NCI-H2227 (cell line): ENCODE measurements around the gene FAM136A.
"Not testable (repeated sequence)": the region's sequence is repeated elsewhere in the genome, so short reads cannot be mapped to it uniquely, and the experiment has no call there.

ENCODE experiments used
- DNase-seq: peaks from one replicate; lab custom pipeline; 2025; ENCODE audit not compliant: unreplicated experiment; lab: John Stamatoyannopoulos, UW

The FAM136A gene

DNA sequence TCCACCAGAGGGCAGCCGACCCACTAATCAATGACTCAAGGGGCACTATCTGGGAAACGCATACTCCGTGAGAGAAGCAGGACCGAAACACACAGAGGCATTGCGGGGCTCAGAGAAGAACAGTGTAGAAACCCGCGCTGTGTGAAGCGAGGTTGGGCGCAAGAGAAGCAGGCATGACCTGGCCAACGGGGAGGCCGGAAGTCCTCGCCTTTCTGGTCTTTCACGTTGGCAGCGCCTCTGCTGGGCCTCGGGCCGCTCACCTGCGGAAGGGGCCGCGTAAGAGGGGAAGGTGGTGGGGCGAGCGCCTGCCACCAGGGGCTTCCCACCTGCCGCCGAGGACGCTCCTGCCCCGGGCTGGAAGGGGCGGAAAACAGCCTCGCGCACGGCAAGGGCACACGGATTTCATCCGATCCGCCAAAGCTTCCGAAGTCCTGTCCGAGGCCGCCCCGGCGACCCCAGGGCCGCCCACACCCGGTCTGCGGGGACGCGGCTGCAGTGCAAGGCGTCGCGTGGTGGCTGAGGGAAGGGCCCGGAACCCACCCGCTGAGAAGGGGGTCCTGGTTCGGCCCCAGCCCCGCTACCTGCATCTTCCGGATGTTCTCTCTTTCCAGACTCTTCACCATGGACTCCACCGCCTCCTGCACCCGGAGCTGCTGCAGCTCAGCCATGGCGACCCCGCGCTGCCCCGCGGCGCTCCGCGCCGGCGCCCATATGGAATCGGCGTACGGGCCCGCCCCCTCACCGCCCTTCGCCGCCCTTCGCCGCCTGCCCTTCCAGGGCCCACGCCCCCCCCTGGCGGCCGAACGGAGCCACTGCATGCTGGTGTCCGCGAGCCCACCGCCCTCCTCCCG lies at the start of gene FAM136A:
Gene FAM136A (minus strand): TSS at position 724 of the 851 bp plus-strand sequence. CDS start 56 bp downstream, at position 668.
- peak; percentile 94 for DNase-seq

DNA sequence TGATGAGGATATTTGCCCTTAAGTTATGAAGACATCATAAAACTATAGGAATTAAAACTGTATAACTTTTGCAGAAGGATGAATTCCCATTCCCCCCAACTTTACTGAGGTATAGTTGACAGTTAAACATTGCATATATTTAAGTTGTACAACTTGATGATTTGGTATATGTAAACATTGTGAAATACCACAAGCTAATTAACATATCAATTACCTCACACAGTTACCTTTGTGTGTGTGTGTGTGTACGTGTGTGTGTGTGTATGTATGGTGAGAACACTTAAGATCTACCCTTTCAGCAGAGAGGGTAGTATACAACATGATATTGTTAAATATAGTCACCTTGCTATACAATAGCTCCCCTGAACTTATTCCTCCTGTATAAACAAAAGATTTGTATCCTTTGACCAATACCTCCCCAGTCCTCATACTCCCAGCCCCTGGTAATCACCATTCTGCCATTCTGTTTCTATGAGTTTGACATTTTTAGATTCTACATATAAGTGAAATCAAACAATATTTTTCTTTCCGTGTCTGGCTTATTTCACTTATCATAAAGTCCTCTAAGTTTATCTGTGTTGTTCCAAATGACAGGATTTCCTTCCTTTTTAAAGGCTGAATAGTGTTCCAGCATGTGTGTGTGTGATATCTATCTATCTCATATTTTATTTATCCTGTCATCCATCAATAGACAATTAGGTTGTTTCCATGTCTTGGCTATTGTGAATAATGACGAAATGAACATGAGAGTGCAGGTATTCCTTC lies 48.2 kb upstream of the FAM136A start:
- no peak for DNase-seq

DNA sequence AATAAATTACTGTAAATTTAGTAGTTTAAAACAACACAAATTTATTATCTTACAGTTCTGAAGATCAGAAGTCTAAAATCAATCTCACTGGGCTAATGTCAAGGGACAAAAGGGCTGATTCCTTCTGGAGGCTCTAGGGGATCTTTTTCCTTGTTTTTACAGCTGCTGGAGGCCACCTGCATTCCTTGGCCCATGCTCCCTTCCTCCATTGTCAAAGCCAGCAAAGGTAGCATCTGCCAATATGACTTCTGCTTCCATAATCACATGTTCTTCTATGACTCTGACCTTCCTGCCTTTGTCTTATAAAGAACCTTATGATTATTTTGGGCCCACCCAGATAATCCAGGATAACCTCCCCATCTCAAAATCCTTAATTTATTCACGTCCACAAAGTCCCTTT lies 46.0 kb upstream of the FAM136A start:
- no peak for DNase-seq

DNA sequence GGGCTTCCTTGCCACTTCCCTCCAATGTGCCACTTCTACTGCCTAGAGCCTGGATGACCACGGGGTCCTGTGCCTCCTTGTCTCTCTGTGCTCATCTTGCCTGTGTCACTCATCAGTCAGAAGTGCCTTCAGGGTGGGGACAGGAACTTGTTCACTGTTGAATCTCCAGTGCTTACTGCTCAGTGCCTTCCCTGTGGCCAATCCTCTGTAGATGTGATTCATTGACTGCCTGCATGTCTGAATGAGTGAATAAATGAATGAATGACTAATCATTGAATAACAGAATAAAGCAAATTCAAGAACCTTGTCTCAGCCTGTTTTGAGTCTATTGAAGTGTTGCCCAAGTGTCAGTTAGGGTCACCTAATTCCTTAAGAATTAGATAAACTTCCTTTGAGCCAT lies 42.3 kb upstream of the FAM136A start:
- DNase-seq, result no peak

DNA sequence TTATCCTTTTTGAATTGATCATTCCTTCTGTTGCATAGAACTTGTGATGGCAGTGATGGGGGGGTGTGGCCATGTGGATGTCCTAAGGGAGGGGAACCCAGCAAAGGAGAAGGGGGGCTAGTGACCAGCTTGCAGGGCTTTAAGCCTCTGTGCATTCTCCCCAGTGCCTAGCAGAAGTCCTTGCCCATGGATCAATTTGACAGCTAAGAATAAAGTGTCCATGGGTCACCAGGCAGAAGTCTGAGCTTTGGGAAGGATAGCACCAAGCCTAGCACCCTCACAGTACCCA lies 39.6 kb upstream of the FAM136A start:
- DNase-seq, result no peak

DNA sequence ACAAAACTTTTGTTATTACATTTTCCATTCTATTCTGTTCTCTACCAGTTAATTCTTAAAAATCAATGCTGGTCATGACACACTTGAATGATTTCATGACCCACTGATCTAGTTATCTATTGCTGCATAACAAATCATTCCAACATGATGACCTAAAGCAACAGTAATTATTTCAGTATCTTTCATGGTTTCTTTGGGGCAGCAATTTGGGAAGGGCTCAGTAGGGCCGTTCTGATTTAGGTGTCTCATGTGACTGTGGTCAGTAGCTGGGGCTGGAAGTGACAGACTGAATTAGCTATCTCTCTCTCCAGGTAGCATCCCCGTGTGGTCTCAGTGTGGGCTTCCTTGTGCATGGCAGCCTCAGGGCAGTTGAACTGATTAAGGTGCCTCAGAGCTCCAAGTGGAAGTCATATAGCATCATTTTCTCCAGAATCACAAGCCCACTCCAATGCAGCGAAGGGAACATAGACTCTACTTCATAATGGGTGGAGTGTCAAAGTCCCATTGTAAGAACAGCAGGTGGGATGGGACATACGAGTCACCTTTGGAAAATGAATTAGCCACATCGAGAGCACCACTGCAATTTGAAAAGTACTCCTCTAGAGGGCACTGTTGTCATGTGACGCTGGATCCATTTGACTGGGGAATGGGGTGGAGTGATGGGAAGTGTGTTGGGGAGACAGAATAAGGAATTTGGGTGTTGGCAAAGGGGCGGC lies 39.1 kb upstream of the FAM136A start:
- DNase-seq, result peak; percentile 65

DNA sequence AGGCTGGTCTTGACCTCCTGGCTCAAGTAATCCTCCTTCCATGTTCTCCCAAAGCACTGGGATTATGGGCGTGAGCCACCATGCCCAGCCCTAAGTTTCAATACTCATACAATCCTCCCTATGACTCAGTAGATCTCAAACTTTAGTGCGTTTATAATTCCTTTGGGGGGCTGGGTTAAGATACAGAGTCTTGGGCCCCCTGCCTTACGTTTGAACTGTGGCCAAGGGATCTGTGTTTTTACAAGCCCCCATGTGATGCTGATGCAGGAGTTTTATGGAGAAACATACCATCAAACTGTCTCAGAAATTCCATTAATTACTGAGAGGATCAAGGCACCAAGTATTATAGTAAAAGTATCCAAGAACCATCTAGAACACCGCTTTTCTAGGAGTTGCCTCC lies 38.2 kb upstream of the FAM136A start:
- no peak for DNase-seq

DNA sequence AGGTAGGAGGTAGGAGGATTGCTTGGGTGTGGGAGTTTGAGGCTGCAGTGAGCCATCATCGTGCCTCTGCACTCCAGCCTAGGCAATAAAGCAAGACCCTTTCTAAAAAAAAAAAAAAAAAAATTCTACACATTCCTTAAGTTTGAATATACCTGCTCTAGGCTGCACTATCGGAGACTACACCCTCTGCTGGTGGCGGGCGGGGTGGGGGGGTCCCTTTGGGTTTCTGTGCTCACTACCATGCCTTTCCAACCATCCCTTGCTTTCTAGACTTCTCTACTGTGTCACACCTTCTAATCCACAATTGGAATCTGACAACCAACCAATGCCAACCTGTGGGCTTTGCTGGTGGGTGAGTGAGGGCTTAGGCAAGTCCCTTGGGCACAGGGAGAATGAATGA lies 34.7 kb upstream of the FAM136A start:
- DNase-seq, result no peak

DNA sequence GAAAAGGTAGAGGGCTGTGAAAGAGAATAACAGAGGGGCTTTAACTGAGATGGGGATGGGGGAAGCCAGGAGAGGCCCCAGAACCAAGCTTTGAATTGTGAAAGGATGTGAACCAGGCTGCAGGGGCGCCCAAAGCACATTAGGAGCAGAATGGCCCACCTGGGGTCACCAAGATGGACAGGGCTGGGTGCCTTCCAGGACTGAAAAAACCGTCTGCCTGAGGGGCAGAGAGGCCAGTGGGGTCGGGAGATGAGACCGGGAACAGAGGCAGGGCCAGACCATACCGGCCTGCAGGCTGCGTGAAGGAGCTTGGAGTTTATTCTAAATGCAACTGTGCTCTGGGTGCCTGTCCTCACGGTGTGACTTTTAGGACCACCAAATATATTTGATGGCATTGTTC lies 29.1 kb upstream of the FAM136A start:
- DNase-seq, result no peak

DNA sequence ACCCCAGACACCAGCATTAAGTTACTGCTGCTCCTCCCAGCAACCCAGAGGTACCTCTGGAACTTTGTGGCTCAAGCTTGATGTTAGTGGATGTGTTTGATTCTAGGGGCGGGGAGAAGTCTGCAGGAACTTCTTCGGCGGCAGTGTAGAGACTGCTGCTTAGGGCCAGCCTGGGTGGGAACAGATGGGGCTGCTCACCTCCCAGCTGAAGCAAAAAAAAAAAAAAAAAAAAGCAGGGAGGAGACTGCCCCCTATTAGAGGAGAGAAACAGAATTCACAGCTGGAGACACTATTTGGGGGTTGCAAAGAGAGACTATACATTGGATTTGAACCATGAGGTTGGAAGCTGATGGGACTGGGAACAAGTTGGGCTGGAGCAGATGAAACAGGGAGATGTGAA lies 28.6 kb upstream of the FAM136A start:
- no peak for DNase-seq

DNA sequence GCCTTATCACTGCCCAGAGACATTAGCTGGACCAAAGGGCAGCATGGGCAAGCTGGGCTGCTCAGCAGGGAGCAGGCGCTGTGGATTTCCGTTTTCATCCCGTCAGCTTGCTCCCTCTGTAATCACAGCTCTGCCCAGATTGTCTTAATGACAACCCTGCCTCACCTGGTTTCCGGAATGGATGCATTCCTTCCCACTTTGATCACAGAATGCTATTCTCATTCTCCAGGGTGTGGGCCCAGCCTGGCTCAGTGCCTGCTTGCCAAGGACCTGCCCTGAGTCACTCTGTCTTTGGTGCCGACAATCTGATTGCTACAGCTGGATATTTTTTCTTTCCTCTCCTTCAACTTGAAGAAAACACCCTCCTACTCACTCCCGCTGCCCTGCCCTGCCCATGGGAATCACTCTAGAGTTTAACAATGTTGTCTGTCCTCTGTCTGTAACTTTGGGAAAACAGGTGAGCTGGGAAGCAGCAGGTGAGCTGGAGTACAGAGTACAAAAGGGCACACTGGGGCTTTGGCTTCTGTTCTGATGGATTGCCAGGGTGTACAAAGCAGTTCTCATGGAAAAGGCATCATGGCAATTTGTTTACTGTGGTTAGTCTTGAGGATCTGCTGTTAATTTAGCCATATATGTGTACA lies 27.2 kb upstream of the FAM136A start:
- peak; percentile 75 for DNase-seq

DNA sequence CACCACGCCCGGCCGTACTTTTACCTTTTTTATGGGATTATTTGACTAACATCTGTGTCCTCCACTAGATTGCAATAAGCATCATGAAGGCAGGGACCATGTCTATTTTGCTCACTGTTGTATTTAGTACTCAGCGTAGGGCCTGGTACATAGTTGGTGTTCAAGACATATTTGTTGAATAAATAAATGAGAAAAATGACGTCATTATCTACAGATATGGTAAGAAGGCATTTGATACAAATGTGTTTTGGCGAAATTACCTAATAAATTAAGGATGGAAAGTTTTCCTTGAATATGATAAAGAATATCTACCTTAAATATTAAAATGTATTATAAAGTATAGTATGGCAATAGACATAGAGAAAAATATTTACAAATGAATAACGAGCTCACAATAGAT lies 24.0 kb upstream of the FAM136A start:
- no peak for DNase-seq

DNA sequence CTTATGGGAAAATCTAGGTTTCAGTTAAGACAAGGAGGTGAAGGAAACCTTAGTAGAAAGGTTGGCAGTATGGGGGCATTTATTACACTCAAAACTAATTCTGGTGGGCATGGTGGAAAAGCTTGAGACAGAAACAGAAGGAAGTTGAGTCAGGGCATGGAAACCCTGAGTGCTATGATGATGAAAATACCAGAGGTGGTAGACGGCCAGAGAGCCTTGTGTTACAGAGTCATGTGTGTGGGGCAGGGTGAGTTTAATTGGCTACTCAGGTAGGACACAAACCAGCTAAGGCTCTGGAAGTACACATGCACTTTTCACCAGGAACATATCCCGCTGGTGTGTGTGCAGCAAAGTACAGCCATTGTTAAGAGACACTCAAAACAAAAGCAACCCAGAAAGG lies 20.7 kb upstream of the FAM136A start:
- DNase-seq, result no peak

DNA sequence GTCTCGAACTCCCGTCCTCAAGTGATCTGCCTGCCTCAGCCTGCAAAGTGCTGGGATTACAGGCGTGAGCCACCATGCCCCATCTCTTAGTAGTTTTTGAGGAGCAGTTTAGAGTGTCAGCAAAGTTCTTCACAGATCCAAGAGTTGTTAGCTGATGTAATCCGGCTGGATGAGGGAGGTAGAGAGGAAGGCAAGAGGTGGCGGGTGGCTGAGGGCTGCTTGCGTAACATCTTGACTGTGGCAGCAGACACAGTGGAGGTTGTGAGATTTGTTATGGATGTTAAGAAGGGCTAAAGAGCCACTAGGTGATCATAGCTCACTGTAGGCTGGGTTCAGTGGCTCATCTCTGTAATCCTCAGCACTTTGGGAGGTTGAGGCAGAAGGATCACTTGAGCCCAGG lies 19.5 kb upstream of the FAM136A start:
- no peak for DNase-seq

DNA sequence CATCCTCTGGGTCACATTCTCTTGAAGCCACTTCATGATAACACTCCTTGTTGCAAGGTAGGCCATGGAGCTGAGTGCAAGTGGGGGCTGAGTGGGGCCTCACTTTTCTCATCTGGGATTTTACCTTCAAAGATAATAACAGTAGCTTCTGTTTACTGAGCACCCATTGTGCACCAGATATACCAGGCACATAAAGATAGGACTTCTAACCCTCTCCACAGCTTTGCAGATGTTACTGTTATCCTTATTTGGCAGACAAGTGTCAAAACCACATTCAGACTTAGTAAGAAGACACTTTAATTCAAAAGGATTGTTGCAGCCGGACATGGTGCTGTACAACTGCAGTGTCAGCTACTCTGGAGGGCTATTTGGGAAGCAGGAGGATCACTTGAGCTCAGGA lies 12.8 kb upstream of the FAM136A start:
- no peak for DNase-seq

DNA sequence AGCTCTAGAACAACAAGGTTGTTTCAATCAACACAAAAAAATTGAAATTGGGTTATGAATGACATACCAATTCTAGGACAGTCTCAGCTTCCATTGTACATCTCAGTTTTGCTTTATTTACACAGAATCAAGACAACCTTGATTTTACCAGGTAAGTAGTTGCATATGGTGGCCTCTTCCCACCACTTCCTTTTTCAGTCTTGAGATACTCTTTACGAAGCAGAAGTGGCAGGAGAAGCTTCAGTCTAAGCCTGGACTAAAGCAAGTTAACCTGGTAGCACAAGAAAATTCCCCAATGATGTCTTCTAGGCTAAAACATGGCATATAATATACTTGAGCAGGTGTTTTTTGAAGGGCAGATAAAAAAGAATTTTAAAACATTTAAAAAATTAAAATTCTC lies 10.7 kb upstream of the FAM136A start:
- DNase-seq, result no peak

DNA sequence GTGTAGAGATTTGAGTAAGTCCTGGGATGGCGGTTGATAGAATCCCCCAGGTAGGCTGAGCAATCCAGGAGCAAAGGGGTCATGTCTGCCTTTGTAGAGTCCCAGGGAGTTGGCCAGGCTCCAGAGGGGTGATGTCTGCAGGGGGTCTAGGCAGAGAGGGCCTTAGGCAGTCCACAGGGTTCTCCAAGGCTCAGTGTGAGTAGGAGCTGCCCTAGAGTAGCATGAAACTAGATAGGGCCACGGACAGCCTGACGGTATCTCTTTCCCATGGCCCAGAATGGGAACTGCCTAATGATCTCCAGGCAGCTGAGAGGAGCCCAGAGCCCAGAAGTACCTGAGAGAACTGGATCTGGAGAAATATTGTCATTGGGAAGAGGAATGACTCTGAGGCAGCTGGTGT lies 9.0 kb upstream of the FAM136A start:
- DNase-seq, result no peak

DNA sequence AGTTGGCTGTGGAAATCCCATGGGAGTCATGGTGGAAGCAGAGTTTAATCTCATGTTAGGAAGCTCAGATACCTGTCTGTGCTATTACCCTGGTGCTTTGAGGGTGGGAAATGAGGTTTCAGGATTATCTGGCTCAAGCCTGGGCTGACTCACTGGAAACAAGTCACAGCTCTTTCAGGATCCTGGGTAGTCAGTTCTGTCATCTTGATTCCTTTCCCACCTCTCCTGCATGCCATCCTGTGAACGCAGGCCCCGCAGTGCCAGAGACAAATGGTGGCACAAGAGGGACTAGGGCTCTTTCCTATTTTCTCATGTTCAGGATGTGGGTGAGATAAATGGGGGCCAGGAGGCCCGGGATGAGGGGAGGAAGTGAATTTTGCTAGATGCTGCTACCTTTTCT lies 3.7 kb upstream of the FAM136A start:
- DNase-seq, result no peak

DNA sequence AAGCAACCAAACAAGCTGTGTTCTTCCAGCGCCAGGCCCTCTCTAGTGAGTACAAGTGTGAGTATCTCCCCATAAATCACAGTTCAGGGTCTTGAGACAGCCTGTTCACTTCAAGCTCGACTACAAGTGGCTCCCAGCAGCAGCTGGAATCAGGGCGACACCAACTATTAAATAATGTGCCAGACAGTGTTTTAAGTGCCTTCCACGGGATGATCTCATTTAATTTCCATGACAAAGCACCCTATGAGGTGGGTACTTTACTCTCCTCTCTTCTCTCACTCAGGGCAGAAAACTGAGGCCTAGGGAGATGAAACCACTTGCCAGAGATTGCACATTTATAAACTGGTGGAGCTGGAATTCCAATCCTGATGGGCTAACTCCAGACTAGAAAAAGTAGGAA lies 2.6 kb upstream of the FAM136A start:
- peak; percentile 83 for DNase-seq

DNA sequence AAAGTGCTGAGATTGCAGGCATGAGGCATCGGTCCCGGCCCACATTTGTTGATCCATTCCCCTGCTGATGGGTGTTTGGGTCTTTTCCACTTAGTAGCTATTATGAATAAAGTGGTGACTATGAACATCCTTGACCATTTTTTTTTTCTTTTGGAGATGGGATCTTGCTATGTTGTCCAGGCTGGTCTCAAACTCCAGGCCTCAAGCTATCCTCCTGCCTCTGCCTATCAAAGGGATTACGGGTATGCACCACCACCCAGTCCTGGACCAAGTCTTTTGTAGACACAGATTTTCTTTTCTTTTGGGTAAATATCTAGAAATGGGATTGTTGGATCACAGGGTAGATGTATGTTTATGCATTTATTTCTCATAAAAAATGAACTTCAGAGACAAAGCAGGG lies 1.3 kb upstream of the FAM136A start:
- no peak for DNase-seq

DNA sequence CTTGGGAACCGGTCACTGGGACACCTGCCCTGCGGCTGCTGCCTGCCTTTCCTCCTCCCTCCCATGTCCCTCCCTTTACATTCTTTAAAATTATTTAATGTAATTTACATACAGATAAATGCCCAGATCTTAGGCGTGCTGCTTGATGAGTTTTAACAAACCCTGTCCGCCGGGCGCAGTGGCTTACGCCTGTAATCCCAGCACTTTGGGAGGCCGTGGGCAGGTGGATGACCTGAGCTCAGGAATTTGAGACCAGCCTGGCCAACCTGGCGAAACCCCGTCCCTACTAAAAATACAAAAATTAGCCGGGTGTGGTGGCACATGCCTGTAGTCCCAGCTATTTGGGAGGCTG lies 304 bp upstream of the FAM136A start:
- DNase-seq, result not testable (repeated sequence)
